Karpas-422 (cell line): ENCODE data around the gene KRT74. TPM values are rescaled to one million over a fixed set of nuclear protein-coding genes. Genes with fewer than 3 reads are reported as not detected.

Source experiments
- DNase-seq: peaks from one replicate; pipeline ENCODE4 v3.0.0-alpha.2; 2015
- H2AFZ ChIP-seq: fragments of 200-600 bp; sonication (generic); 2 replicates; pipeline ENCODE4 v1.6.1; 2014; ENCODE audit warnings: antibody characterized with exemption, low read length, mixed read lengths
- H3K27ac ChIP-seq: fragments of 200-600 bp; sonication (generic); 2 replicates; pipeline ENCODE4 v1.5.1; 2014; ENCODE audit warnings: mild to moderate bottlenecking, low read length, moderate library complexity
- H3K27me3 ChIP-seq: fragments of 200-600 bp; sonication (generic); 2 replicates; pipeline ENCODE4 v1.6.1; 2014; ENCODE audit warnings: low read length, mixed read lengths
- H3K36me3 ChIP-seq: fragments of 200-600 bp; sonication (generic); 2 replicates; pipeline ENCODE4 v1.6.1; 2014; ENCODE audit warnings: low read length, mixed read lengths; ENCODE audit not compliant: insufficient read depth
- H3K4me1 ChIP-seq: fragments of 200-600 bp; sonication (generic); 2 replicates; pipeline ENCODE4 v1.6.1; 2014; ENCODE audit warnings: mild to moderate bottlenecking, low read length, mixed read lengths
- H3K4me2 ChIP-seq: fragments of 200-600 bp; sonication (generic); 2 replicates; pipeline ENCODE4 v1.6.1; 2014; ENCODE audit warnings: low read length, low read depth, mild to moderate bottlenecking; ENCODE audit not compliant: poor library complexity, severe bottlenecking
- H3K4me3 ChIP-seq: fragments of 200-600 bp; sonication (generic); 2 replicates; pipeline ENCODE4 v1.5.1; 2014; ENCODE audit warnings: mild to moderate bottlenecking, antibody characterized with exemption, low read length, mixed read lengths
- H3K79me2 ChIP-seq: fragments of 200-600 bp; sonication (generic); 2 replicates; pipeline ENCODE4 v1.6.1; 2014; ENCODE audit warnings: mild to moderate bottlenecking, low read length, mixed read lengths
- H3K9ac ChIP-seq: fragments of 200-600 bp; sonication (generic); 2 replicates; pipeline ENCODE4 v1.6.0; 2014; ENCODE audit warnings: low read length
- H3K9me2 ChIP-seq: fragments of 200-600 bp; sonication (generic), shearing (Covaris generic); replicated peaks from 2 replicates; pipeline ENCODE4 v1.6.0; 2014; ENCODE audit warnings: mild to moderate bottlenecking, low read length, moderate library complexity; ENCODE audit not compliant: insufficient read depth
- H3K9me3 ChIP-seq: fragments of 300-700, 200-600 bp; sonication (generic); 2 replicates; pipeline ENCODE4 v1.6.1; 2014; ENCODE audit warnings: low read length, mixed read lengths
- H4K20me1 ChIP-seq: fragments of 200-600 bp; sonication (generic); 2 replicates; pipeline ENCODE4 v1.6.1; 2014; ENCODE audit warnings: mild to moderate bottlenecking, antibody characterized with exemption, low read length, low read depth; ENCODE audit not compliant: insufficient read depth
- total RNA-seq: library from RNA; depleted of rRNA; stranded (reverse); fragments of >200 nt; shearing (Covaris generic); gene quantifications from 2 replicates; pipeline ENCODE4 v1.2.3, GENCODE V29; 2014; ENCODE audit warnings: low replicate concordance

The KRT74 gene
- total RNA-seq, 1 experiment from 2014 or later: not detected

- H3K4me3 ChIP-seq: no peak overlapping the region
- H4K20me1 ChIP-seq: no peaks in the 10 kb centered on the region
These were observed 43.8 kb downstream of the KRT74 start for GRCh38 chr12:52529846-52530245.

GRCh38 chr12:52529417-52529816 is 44.2 kb downstream of the KRT74 start:
- no peaks in the 10 kb centered on the region for H3K9me2 ChIP-seq
- no peak for DNase-seq
- H3K4me3 ChIP-seq: no peak overlapping the region
- peaks cover 30% of the 10 kb centered on the region for H3K4me1 ChIP-seq
- H3K36me3 ChIP-seq: no peaks in the 10 kb centered on the region
- H3K79me2 ChIP-seq: no peaks in the 10 kb centered on the region
- H4K20me1 ChIP-seq: no peaks in the 10 kb centered on the region
- H3K9me3 ChIP-seq: no peaks in the 10 kb centered on the region
- H3K4me2 ChIP-seq: no peak overlapping the region
- no peak overlapping the region for H2AFZ ChIP-seq
- no peak overlapping the region for H3K27ac ChIP-seq
- H3K9ac ChIP-seq: no peak overlapping the region
- no peaks in the 10 kb centered on the region for H3K27me3 ChIP-seq

More at GRCh38 chr12:52529846-52530245, 43.8 kb downstream of the KRT74 start:
- Histone ChIP-seq H3K9me3 (no peaks in the 10 kb centered on the region), H3K4me2 (no peak overlapping the region), H3K9ac (no peak overlapping the region), H3K4me1 (peaks cover 29% of the 10 kb centered on the region), H3K27ac (no peak overlapping the region), H3K79me2 (no peaks in the 10 kb centered on the region), H3K36me3 (no peaks in the 10 kb centered on the region), H3K9me2 (no peaks in the 10 kb centered on the region), H3K27me3 (no peaks in the 10 kb centered on the region), H2AFZ (no peak overlapping the region)
- DNase-seq: no peak

GRCh38 chr12:52528641-52529143 is 45.0 kb downstream of the KRT74 start:
- DNase-seq: no peak
- H3K36me3 ChIP-seq: no peaks in the 10 kb centered on the region
- H3K27ac ChIP-seq: no peak overlapping the region
- no peak overlapping the region for H3K4me3 ChIP-seq
- H4K20me1 ChIP-seq: no peaks in the 10 kb centered on the region
- no peak overlapping the region for H2AFZ ChIP-seq
- H3K79me2 ChIP-seq: no peaks in the 10 kb centered on the region
- H3K27me3 ChIP-seq: no peaks in the 10 kb centered on the region
- no peaks in the 10 kb centered on the region for H3K9me3 ChIP-seq
- H3K9me2 ChIP-seq: no peaks in the 10 kb centered on the region
- no peak overlapping the region for H3K9ac ChIP-seq
- H3K4me1 ChIP-seq: peaks cover 23% of the 10 kb centered on the region
- H3K4me2 ChIP-seq: no peak overlapping the region

DNA sequence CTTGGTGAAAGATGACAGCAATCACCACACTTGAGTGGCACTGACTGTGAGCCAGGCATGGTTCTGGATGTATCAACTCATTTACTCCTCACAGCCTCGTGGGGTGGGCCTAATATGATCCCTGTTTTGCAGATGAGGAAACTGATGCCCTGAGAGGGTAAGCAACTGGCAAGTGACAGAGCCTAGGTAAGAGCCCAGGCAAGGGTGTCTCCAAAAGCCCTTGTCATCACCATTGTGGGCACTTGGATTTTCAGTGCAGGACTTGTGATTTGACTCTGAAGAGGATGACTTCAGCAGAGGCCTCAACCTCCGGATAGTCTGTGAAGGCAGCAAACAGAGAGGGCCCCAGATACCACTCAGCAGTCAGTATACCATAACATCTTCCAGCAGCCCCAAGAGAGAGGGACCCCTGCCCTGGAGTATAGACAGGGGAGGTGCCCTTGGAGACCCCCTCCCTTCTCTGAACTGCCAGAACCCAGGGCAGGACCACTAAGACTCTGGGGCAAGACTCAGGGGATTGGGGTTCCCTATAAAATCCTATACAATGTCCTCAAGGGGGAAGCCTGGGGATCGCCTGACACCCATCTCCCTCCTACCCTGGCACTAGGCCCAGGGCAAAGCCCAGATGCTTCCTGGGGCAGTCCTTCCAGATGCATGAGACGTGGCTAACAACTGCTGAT is 46.4 kb downstream of the KRT74 start:
- Histone ChIP-seq H3K9me2 (no peaks in the 10 kb centered on the region), H4K20me1 (no peaks in the 10 kb centered on the region), H2AFZ (no peak overlapping the region), H3K79me2 (no peaks in the 10 kb centered on the region), H3K4me2 (no peak overlapping the region), H3K27me3 (no peaks in the 10 kb centered on the region), H3K4me3 (no peak overlapping the region), H3K27ac (no peak overlapping the region), H3K4me1 (peaks cover 20% of the 10 kb centered on the region), H3K9me3 (no peaks in the 10 kb centered on the region), H3K9ac (no peak overlapping the region), H3K36me3 (no peaks in the 10 kb centered on the region)
- DNase-seq: no peak

GRCh38 chr12:52526511-52526951 is 47.1 kb downstream of the KRT74 start:
- no peak overlapping the region for H3K9ac ChIP-seq

DNA sequence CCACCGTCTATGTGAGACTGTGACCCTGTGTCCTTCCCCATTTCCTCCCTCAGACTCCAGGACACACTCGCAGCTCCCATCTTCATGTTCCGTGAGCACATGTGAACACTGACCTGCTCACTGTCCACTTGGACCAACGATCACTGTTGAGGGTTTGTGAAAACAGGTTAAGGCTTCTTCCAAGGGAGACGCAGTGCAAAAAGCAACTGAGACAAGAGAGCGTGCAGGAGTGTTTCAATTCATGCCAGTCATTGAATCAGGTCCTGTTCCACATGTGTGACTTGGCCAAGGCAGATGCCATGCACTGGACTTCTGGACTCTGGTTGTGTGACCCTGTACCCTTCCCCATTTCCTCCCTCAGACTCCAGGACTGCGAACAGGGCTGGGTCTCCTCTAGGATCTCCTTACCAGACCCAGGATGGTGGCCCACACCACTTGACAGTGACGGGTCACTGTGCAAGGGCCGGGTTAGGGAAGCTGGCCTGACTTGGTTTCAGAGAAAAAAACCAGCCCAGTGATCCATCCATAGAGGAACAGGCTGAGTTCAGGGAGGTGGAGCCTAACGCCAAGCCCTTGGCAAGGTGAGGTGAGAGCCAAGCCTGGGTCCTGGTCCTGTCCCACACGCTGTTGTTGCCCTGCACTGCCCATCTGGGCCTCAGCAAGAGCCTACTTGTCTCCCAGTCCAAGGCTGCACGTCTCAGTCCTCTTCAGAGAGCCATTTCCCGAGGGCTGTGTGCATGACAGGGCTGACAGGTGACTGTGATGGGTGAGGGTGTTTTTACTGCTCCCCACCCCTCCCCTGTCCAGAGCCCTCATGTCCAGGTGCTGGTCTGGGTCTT is 47.8 kb downstream of the KRT74 start:
- H3K79me2 ChIP-seq: no peaks in the 10 kb centered on the region
- H3K27me3 ChIP-seq: no peaks in the 10 kb centered on the region
- H3K4me3 ChIP-seq: no peak overlapping the region
- H3K9me3 ChIP-seq: no peaks in the 10 kb centered on the region
- peaks cover 11% of the 10 kb centered on the region for H3K4me1 ChIP-seq
- no peak overlapping the region for H3K27ac ChIP-seq
- no peak overlapping the region for H3K4me2 ChIP-seq
- no peaks in the 10 kb centered on the region for H3K36me3 ChIP-seq
- DNase-seq: no peak
- H3K9me2 ChIP-seq: no peaks in the 10 kb centered on the region
- H3K9ac ChIP-seq: no peak overlapping the region
- H4K20me1 ChIP-seq: no peaks in the 10 kb centered on the region
- no peak overlapping the region for H2AFZ ChIP-seq

More at GRCh38 chr12:52526511-52526951, 47.1 kb downstream of the KRT74 start:
- H3K27me3 ChIP-seq: no peaks in the 10 kb centered on the region
- no peak overlapping the region for H3K27ac ChIP-seq
- peaks cover 16% of the 10 kb centered on the region for H3K4me1 ChIP-seq
- H3K36me3 ChIP-seq: no peaks in the 10 kb centered on the region
- no peak for DNase-seq
- no peak overlapping the region for H3K4me3 ChIP-seq
- no peaks in the 10 kb centered on the region for H3K9me2 ChIP-seq
- H2AFZ ChIP-seq: no peak overlapping the region
- H3K4me2 ChIP-seq: no peak overlapping the region
- no peaks in the 10 kb centered on the region for H3K9me3 ChIP-seq
- no peaks in the 10 kb centered on the region for H4K20me1 ChIP-seq
- H3K79me2 ChIP-seq: no peaks in the 10 kb centered on the region

GRCh38 chr12:52524898-52525591 is 48.6 kb downstream of the KRT74 start:
- no peak overlapping the region for H3K27ac ChIP-seq
- H3K4me1 ChIP-seq: peaks cover 11% of the 10 kb centered on the region
- no peak overlapping the region for H3K4me2 ChIP-seq
- H4K20me1 ChIP-seq: no peaks in the 10 kb centered on the region
- H3K9me2 ChIP-seq: no peaks in the 10 kb centered on the region
- H3K9ac ChIP-seq: no peak overlapping the region
- H3K27me3 ChIP-seq: no peaks in the 10 kb centered on the region
- H2AFZ ChIP-seq: no peak overlapping the region
- H3K36me3 ChIP-seq: no peaks in the 10 kb centered on the region
- H3K4me3 ChIP-seq: no peak overlapping the region
- H3K79me2 ChIP-seq: no peaks in the 10 kb centered on the region
- H3K9me3 ChIP-seq: no peaks in the 10 kb centered on the region
- peak; percentile 53 for DNase-seq
